Measurements from ENCODE around the gene LARGE1. TPM values are rescaled to one million over a fixed set of nuclear protein-coding genes. Genes with fewer than 3 reads are reported as not detected.
A peak's percentile ranks its signal among the peaks of the same experiment; 100 is the strongest.

Gene LARGE1
- total and polyA plus RNA-seq, 2 of the 8 experiments (the other 6 are each of a cell fraction or from before 2014, with no cell fraction given): 43.7 to 83.0 TPM

DNA sequence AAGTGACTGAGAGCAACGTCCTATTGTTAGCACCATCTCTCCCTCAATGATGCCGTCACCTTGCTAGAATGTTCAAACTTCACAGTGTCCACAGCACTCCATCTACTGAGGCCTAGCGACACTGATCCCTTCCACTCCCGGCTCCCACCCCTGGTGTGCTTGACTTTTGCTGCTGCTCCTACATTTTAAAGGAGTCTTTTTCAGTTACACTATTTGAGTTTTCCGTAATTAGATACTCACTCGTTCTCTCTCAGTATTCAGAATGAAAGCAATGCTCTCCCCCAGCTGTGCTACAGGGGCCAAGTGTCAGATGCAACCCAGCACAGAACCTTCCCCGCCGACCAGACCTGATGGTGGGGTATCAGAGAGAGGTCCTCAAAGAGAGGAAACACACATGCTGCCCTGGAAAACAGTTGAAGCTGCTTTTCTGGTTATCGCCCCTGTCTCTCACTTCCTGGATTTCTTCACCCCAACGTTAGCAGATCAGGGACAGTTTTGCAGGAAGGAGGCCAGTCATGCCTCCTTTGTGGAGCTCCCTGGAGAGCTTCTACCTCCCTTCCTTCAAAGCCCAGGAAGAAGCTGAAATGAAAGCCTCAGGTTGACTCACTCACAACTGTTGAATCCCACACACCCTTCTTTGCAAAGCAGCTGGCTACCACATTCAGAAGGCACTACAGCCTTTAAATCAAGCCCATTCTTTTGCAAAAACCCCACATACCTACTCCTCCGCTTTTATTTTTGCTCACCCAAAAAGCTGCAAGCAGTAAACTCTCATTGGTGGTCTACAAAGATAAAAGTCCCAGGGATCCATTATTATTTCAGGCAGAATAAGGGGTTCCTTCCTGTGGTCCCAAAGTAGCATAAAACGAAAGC, 23.5 kb downstream of the LARGE1 start:
- Histone ChIP-seq H3K79me1 (ENCODE audit: low read depth, low read length) (peaks cover 20% of the 10 kb centered on the region), H3K18ac (ENCODE audit: extremely low read depth, low read length) (peak overlapping the region; percentile 95), H3K27ac (ENCODE audit: low read depth, low read length) (peak overlapping the region; percentile 79), H3K4me1 (replicated peaks in 1 of 4; ENCODE audit: control insufficient read depth in 3 of 4, insufficient read depth in 4 of 4, low read length in 3 of 4) (peaks cover 39 to 85% (median 51%) of the 10 kb centered on the region in 4 experiments), H3K4me2 (ENCODE audit: insufficient read depth in 1 of 2, low read depth in 2 of 2, low read length in 2 of 2) (peak overlapping the region; percentile 57 to 78), H3K56ac (replicated peaks; ENCODE audit: insufficient read length, low read depth, low read length) (peak overlapping the region; percentile 75), H3K4ac (replicated peaks; ENCODE audit: insufficient read length, low read depth, low read length) (peak overlapping the region; percentile 54), H3K9ac (replicated peaks in 1 of 4; ENCODE audit: extremely low read depth in 1 of 4, low read depth in 3 of 4, low read length in 3 of 4) (peak overlapping the region in 3 of 4 experiments; percentile 9 to 34 (median 30); a peak in 4 of 7 replicates), H2AFZ (ENCODE audit: low read length) (no peak overlapping the region), H4K20me1 (replicated peaks in 1 of 2; ENCODE audit: control insufficient read depth in 1 of 2, insufficient read depth in 2 of 2, low read length in 2 of 2) (peaks cover 1 to 3% of the 10 kb centered on the region in 2 experiments), H3K79me2 (ENCODE audit: control insufficient read depth in 1 of 2, insufficient read depth in 2 of 2, low read length in 2 of 2) (peaks cover 52 to 80% of the 10 kb centered on the region in 2 experiments), H3K14ac (ENCODE audit: insufficient read length) (no peak overlapping the region), H2BK15ac (ENCODE audit: low read length) (peak overlapping the region; percentile 78; the same call in 1 of the 2 replicates), H3K9me3 (ENCODE audit: insufficient read depth in 2 of 2, low read depth in 1 of 2, low read length in 1 of 2) (peaks cover 0 to 3% of the 10 kb centered on the region in 2 experiments; a peak in 1 of 4 replicates), H2BK5ac (ENCODE audit: low read depth, low read length) (peak overlapping the region; percentile 98), H3K4me3 (ENCODE audit: extremely low read depth in 1 of 4, insufficient read depth in 2 of 4, low read depth in 3 of 4, low read length in 4 of 4) (peak overlapping the region in 3 of 4 experiments; percentile 16 to 40 (median 32); a peak in 6 of 8 replicates), H4K91ac (replicated peaks; ENCODE audit: insufficient read length, low read length) (peak overlapping the region; percentile 97), H3K23me2 (ENCODE audit: low read depth, low read length) (no peaks in the 10 kb centered on the region; the same call in 1 of the 2 replicates), H3K27me3 (replicated peaks in 1 of 4; ENCODE audit: control insufficient read depth in 3 of 4, extremely low read depth in 1 of 4, insufficient read depth in 3 of 4, low read length in 3 of 4) (no peaks in the 10 kb centered on the region), H3K23ac (ENCODE audit: insufficient read length) (no peak overlapping the region), H4K8ac (ENCODE audit: extremely low read depth, insufficient read depth, low read length) (no peak overlapping the region), H2BK20ac (ENCODE audit: low read length) (peak overlapping the region; percentile 98), H2BK12ac (ENCODE audit: low read depth, low read length) (peak overlapping the region; percentile 95), H3K36me3 (ENCODE audit: control insufficient read depth in 2 of 4, insufficient read depth in 4 of 4, low read length in 3 of 4) (no peaks in the 10 kb centered on the region), H2AK5ac (ENCODE audit: low read depth, low read length) (peak overlapping the region; percentile 71), H2BK120ac (replicated peaks; ENCODE audit: low read depth, low read length) (peak overlapping the region; percentile 90), H4K5ac (ENCODE audit: insufficient read length, low read depth, low read length) (peak overlapping the region; percentile 56)
- POLR2A ChIA-PET (ENCODE audit: partially characterized antibody): interaction anchor here (0.8 to 1.8 kb wide), 10 partner anchors 8 to 125 kb away, joined by 3 to 11 read pairs (median 5); partner anchors contain the start of gene LARGE1
- DNase-seq (ENCODE audit: low read depth in 1 of 2, low spot score in 2 of 2) (peak in 1 of 2 experiments; percentile 56), FAIRE-seq (peak; percentile 99)
- CTCF ChIA-PET (ENCODE audit: partially characterized antibody): interaction anchor here (0.8 to 1.9 kb wide), 6 partner anchors 10 to 65 kb away, joined by 3 to 10 read pairs (median 3); no protein-coding TSS in a partner anchor
- 22% methylated on average over 12 of the region's 12 CpGs; no CpG with 5 or more reads in 1 of the 2 experiments for WGBS, 2 experiments (ENCODE audit: extremely low coverage in 1 of 2, insufficient coverage in 1 of 2, insufficient read length in 1 of 2, insufficient replicate concordance in 2 of 2, low coverage in 1 of 2, low lambda C conversion rate in 2 of 2, missing lambda C conversion rate in 1 of 2)
- no peak for TF ChIP-seq PHF8 (conservative IDR thresholded peaks at IDR 0.05; ENCODE audit: low read depth, low read length)
- no peak for TF ChIP-seq POU5F1 (IDR thresholded peaks at IDR 0.05; ENCODE audit: low read depth, low read length)
- peak; percentile 19; the same call in 1 of the 2 replicates for TF ChIP-seq TEAD4 (IDR thresholded peaks at IDR 0.05; ENCODE audit: low read depth, low read length)
- TF ChIP-seq NRF1 (IDR thresholded peaks at IDR 0.05; ENCODE audit: low read depth, low read length): no peak
- TF ChIP-seq FOSL1 (IDR thresholded peaks at IDR 0.05; ENCODE audit: insufficient read depth, low read depth, low read length): no peak
- TF ChIP-seq TCF12 (IDR thresholded peaks at IDR 0.05; ENCODE audit: low read depth, low read length): 0 out of 2 replicates have a peak, but pooled peaks have one; percentile 16
- no peak for TF ChIP-seq RNF2 (IDR thresholded peaks at IDR 0.05; ENCODE audit: borderline replicate concordance, low read depth, low read length, missing control alignments, poor library complexity, severe bottlenecking)
- no peak for TF ChIP-seq CTBP2 (IDR thresholded peaks at IDR 0.05; ENCODE audit: borderline replicate concordance, insufficient read depth, insufficient read length, low read length)
- TF ChIP-seq SP1 (IDR thresholded peaks at IDR 0.05; ENCODE audit: low read depth, low read length): peak; percentile 36; the same call in 1 of the 2 replicates
- TF ChIP-seq SIRT6 (IDR thresholded peaks at IDR 0.05; ENCODE audit: low read length): no peak
